Spleen (tissue), 11 donors: ENCODE measurements around the gene RASSF5. TPM values are rescaled to one million over a fixed set of nuclear protein-coding genes. Genes with fewer than 3 reads are reported as not detected.

Source experiments
- DNase-seq: peaks from one replicate; pipeline ENCODE4 v3.0.0-alpha.2; 2020
- H3K27ac ChIP-seq, 8 donors: fragments of 200-600 bp; sonication (generic) in 7 of 8; 1 replicate in 4 of 8; 2 replicates in 4 of 8; pipeline versions ENCODE4 v1.5.0 to v1.8.0; 2016 to 2021; ENCODE audit warnings: inconsistent platforms in 4 of 8, mild to moderate bottlenecking in 4 of 8, moderate library complexity in 1 of 8
- H3K27me3 ChIP-seq, 7 donors: fragments of 200-600 bp; sonication (generic) in 6 of 7; replicated peaks in 1 of 7; 1 replicate in 4 of 7; 2 replicates in 3 of 7; pipeline versions ENCODE4 v1.5.0 to v1.8.0; 2016 to 2021; ENCODE audit warnings: inconsistent platforms in 3 of 7, mild to moderate bottlenecking in 1 of 7
- H3K36me3 ChIP-seq, 6 donors: fragments of 200-600 bp; sonication (generic) in 5 of 6; 1 replicate in 4 of 6; 2 replicates in 2 of 6; pipeline versions ENCODE4 v1.5.0 to v1.8.0; 2016 to 2021; ENCODE audit warnings: inconsistent platforms in 2 of 6
- H3K4me1 ChIP-seq, 6 donors: fragments of 200-600 bp; sonication (generic) in 5 of 6; 1 replicate in 3 of 6; 2 replicates in 3 of 6; pipeline versions ENCODE4 v1.5.0 to v1.8.0; 2016 to 2021; ENCODE audit warnings: inconsistent platforms in 3 of 6
- H3K4me3 ChIP-seq, 8 donors: fragments of 200-600 bp; sonication (generic) in 7 of 8; 1 replicate in 4 of 8; 2 replicates in 4 of 8; pipeline versions ENCODE4 v1.5.0 to v1.8.0; 2016 to 2021; ENCODE audit warnings: inconsistent platforms in 4 of 8, mild to moderate bottlenecking in 4 of 8, moderate library complexity in 2 of 8
- H3K9me3 ChIP-seq, 8 donors: fragments of 200-600 bp; sonication (generic) in 7 of 8; 1 replicate in 4 of 8; 2 replicates in 4 of 8; pipeline versions ENCODE4 v1.5.0 to v1.8.0; 2016 to 2021; ENCODE audit warnings: inconsistent platforms in 4 of 8
- CTCF ChIP-seq, 11 experiments: fragments of 200-600 bp in 7 of 11; fragments of 450-650 bp in 4 of 11; sonication (generic) in 4 of 11; IDR thresholded peaks in 8 of 11; conservative IDR thresholded peaks in 3 of 11; 1 replicate in 7 of 11; 2 replicates in 4 of 11; pipeline versions ENCODE4 v1.4.0 to v1.8.0; 2016 to 2021; ENCODE audit warnings: antibody characterized with exemption in 11 of 11, inconsistent platforms in 4 of 11, mild to moderate bottlenecking in 1 of 11
- POLR2A ChIP-seq, 3 donors: fragments of 450-650 bp; IDR thresholded peaks; one replicate each; pipeline ENCODE4 v1.5.1; 2017; ENCODE audit warnings: antibody characterized with exemption in 3 of 3, mild to moderate bottlenecking in 1 of 3
- POLR2AphosphoS5 ChIP-seq, 3 donors: sonication (generic); formaldehyde crosslinking; IDR thresholded peaks; one replicate each; pipeline ENCODE4 v1.5.1; 2017; ENCODE audit warnings: antibody characterized with exemption in 3 of 3
- WGBS, 5 donors: extraction: QIAGEN DNeasy Blood & Tissue Kit in 3 of 5; methylation state at CpG; one replicate each; pipeline versions ENCODE4 v1.1.5 to v1.1.7; 2013 to 2018; 5-methylcytosine and 5-hydroxymethylcytosine counted together
- intact Hi-C: fragments of 100-400 bp; cut with DNase I; formaldehyde crosslinking; loops from one replicate; pipeline ENCODE4 v1.15.0; 2023; ENCODE audit warnings: low total_unique reads
- polyA plus RNA-seq, 3 donors: library from polyadenylated mRNA; stranded (reverse); fragments of 200-250 nt; gene quantifications; one replicate each; pipeline ENCODE4 v1.2.1, GENCODE V29; 2013
- total RNA-seq, 7 donors: library from RNA; depleted of rRNA in 3 of 7; stranded (reverse); fragments of >200 nt in 3 of 7; fragmentation: NEBNext Ultra II Directional in 4 of 7; extraction: Animal tissue kit (Norgen Biotek cat#: 25700) in 4 of 7; gene quantifications; one replicate each; pipeline versions ENCODE4 v1.1.0 to v1.2.1, GENCODE V29; 2016 to 2021
- donor health status: healthy with polysubstance abuse.
- donor health status: DM: no; HTN: no; CAD: no; lungs with moderate emphysema.
- donor health status: DM: no; HTN: no; CAD: no.
- donor health status: Bipolar disorder and iron deficiency.
- donor health status: healthy.
- donor health status: DM: no; HTN: no; CAD: no.
- donor health status: DM: yes; HTN: yes; CAD: no.

RASSF5 gene
- total and polyA plus RNA-seq, 10 donors = 32.2 to 168 (median 127) TPM

- WGBS, 5 donors = 94 to 96% (median 94%) methylated on average over 11 to 17 of the region's 17 CpGs
- no peak for TF ChIP-seq POLR2AphosphoS5 (IDR thresholded peaks at IDR 0.05)
- no peak for TF ChIP-seq POLR2A (IDR thresholded peaks at IDR 0.05)
- no peak for TF ChIP-seq CTCF (IDR thresholded peaks at IDR 0.05 in 8 of 11, conservative IDR thresholded peaks at IDR 0.05 in 3 of 11)
- intact Hi-C loops = no loop called here
- H3K9me3 ChIP-seq = no peaks in the 10 kb centered on the region
- H3K4me1 ChIP-seq = peaks cover 19 to 56% (median 28%) of the 10 kb centered on the region in 6 donors
- H3K4me3 ChIP-seq = no peak overlapping the region
- H3K27me3 ChIP-seq = no peaks in the 10 kb centered on the region
- H3K27ac ChIP-seq = no peak overlapping the region
- peaks cover 0 to 85% (median 55%) of the 10 kb centered on the region in 6 donors for H3K36me3 ChIP-seq
- peak; percentile 66 for DNase-seq
Observed at GRCh38 chr1:206476058-206476457, 31.3 kb upstream of the RASSF5 start.

- no peak overlapping the region for H3K27ac ChIP-seq
- TF ChIP-seq CTCF (IDR thresholded peaks at IDR 0.05 in 8 of 11, conservative IDR thresholded peaks at IDR 0.05 in 3 of 11) (no peak), POLR2AphosphoS5 (IDR thresholded peaks at IDR 0.05) (no peak), POLR2A (IDR thresholded peaks at IDR 0.05) (no peak)
- H3K27me3 ChIP-seq = no peaks in the 10 kb centered on the region
- 94 to 97% (median 95%) methylated on average over 14 of the region's 14 CpGs for WGBS, 5 donors
- H3K4me3 ChIP-seq = no peak overlapping the region
- H3K9me3 ChIP-seq = no peaks in the 10 kb centered on the region
- H3K36me3 ChIP-seq = peaks cover 0 to 90% (median 58%) of the 10 kb centered on the region in 6 donors
- H3K4me1 ChIP-seq = peaks cover 14 to 55% (median 24%) of the 10 kb centered on the region in 6 donors
- intact Hi-C loops = no loop called here
- no peak for DNase-seq
Observed at GRCh38 chr1:206476591-206476990, 30.7 kb upstream of the RASSF5 start.

- Histone ChIP-seq H3K36me3 (peaks cover 0 to 95% (median 58%) of the 10 kb centered on the region in 6 donors), H3K27ac (no peak overlapping the region), H3K4me1 (peaks cover 9 to 50% (median 18%) of the 10 kb centered on the region in 6 donors), H3K27me3 (no peaks in the 10 kb centered on the region), H3K9me3 (no peaks in the 10 kb centered on the region), H3K4me3 (no peak overlapping the region)
- WGBS, 5 donors = 83 to 95% (median 90%) methylated on average over 5 of the region's 5 CpGs
- TF ChIP-seq POLR2AphosphoS5 (IDR thresholded peaks at IDR 0.05) (no peak), POLR2A (IDR thresholded peaks at IDR 0.05) (no peak), CTCF (IDR thresholded peaks at IDR 0.05 in 8 of 11, conservative IDR thresholded peaks at IDR 0.05 in 3 of 11) (no peak)
- DNase-seq = no peak
- intact Hi-C loops = no loop called here
Observed at GRCh38 chr1:206477110-206477509, 30.2 kb upstream of the RASSF5 start.

GRCh38 chr1:206477581-206478380 is 29.6 kb upstream of the RASSF5 start:
- Histone ChIP-seq H3K27ac (no peak overlapping the region), H3K36me3 (peaks cover 0 to 99% (median 64%) of the 10 kb centered on the region in 6 donors), H3K4me3 (no peak overlapping the region), H3K9me3 (no peaks in the 10 kb centered on the region), H3K4me1 (peaks cover 3 to 43% (median 12%) of the 10 kb centered on the region in 6 donors), H3K27me3 (no peaks in the 10 kb centered on the region)
- 83 to 97% (median 95%) methylated on average over 21 of the region's 21 CpGs for WGBS, 5 donors
- DNase-seq = no peak
- intact Hi-C loops = no loop called here
- TF ChIP-seq POLR2AphosphoS5 (IDR thresholded peaks at IDR 0.05) = no peak
- no peak for TF ChIP-seq CTCF (IDR thresholded peaks at IDR 0.05 in 8 of 11, conservative IDR thresholded peaks at IDR 0.05 in 3 of 11)
- no peak for TF ChIP-seq POLR2A (IDR thresholded peaks at IDR 0.05)
